GM12878 (cell line): ENCODE results near the gene CLEC17A. TPM values are rescaled to one million over a fixed set of nuclear protein-coding genes. Genes with fewer than 3 reads are reported as not detected.
A peak's percentile ranks its signal among the peaks of the same experiment; 100 is the strongest.

Experiments used
- CBX5 ChIP-seq: sonication (generic); IDR thresholded peaks from 2 replicates; pipeline ENCODE4 v1.6.1; 2016; ENCODE audit warnings: low read depth, moderate library complexity, mild to moderate bottlenecking, inconsistent platforms
- ETV6 ChIP-seq, 2 experiments: fragments of 450-650 bp in 1 of 2; IDR thresholded peaks in 1 of 2; conservative IDR thresholded peaks in 1 of 2; 2 replicates each; pipeline ENCODE4 v1.6.1; 2014; ENCODE audit warnings: antibody characterized with exemption in 1 of 2, borderline replicate concordance in 1 of 2, low read depth in 1 of 2, mild to moderate bottlenecking in 1 of 2, moderate library complexity in 1 of 2
- FOXK2 ChIP-seq: fragments of 450-650 bp; IDR thresholded peaks from 2 replicates; pipeline ENCODE4 v1.6.1; 2017; ENCODE audit warnings: mild to moderate bottlenecking, moderate library complexity
- HCFC1 ChIP-seq: fragments of 150-350 bp; IDR thresholded peaks from 2 replicates; pipeline ENCODE4 v1.6.1; 2014; ENCODE audit warnings: low read length
- KDM1A ChIP-seq: fragments of 200-600 bp; sonication (generic); IDR thresholded peaks from 2 replicates; pipeline ENCODE4 v1.6.1; 2016; ENCODE audit warnings: borderline replicate concordance
- LARP7 ChIP-seq: fragments of 450-650 bp; IDR thresholded peaks from 2 replicates; pipeline ENCODE4 v1.6.1; 2017; ENCODE audit warnings: mild to moderate bottlenecking
- NR2C2 ChIP-seq: IDR thresholded peaks from 2 replicates; pipeline ENCODE4 v1.6.1; 2011; ENCODE audit warnings: borderline replicate concordance, low read depth; ENCODE audit not compliant: control insufficient read depth, insufficient read length
- NRF1 ChIP-seq: conservative IDR thresholded peaks from 2 replicates; pipeline ENCODE4 v1.6.1; 2011; ENCODE audit warnings: mild to moderate bottlenecking, low read depth, low read length, improper control_type of control experiment
- PML ChIP-seq: IDR thresholded peaks from 2 replicates; pipeline ENCODE4 v1.6.1; 2012; ENCODE audit warnings: low read length, inconsistent platforms
- RCOR1 ChIP-seq: conservative IDR thresholded peaks from 2 replicates; pipeline ENCODE4 v1.6.1; 2012; ENCODE audit warnings: low read depth, low read length, improper control_type of control experiment
- SUPT20H ChIP-seq: IDR thresholded peaks from 2 replicates; pipeline ENCODE4 v1.6.1; 2011; ENCODE audit warnings: low read depth, mild to moderate bottlenecking, low read length, moderate library complexity, borderline replicate concordance; ENCODE audit not compliant: control insufficient read depth
- ZNF384 ChIP-seq: IDR thresholded peaks from 2 replicates; pipeline ENCODE4 v1.6.1; 2012; ENCODE audit warnings: low read depth, mild to moderate bottlenecking, low read length, improper control_type of control experiment, borderline replicate concordance
- polyA plus RNA-seq, 11 experiments: library from polyadenylated mRNA; depleted of rRNA in 4 of 11; unstranded in 6 of 11; stranded (reverse) in 5 of 11; fragments of >200 nt; fragmentation: Nextera tagmentation in 4 of 11; fragmentation: Illumina TruSeq in 1 of 11; extraction: Ambion mirVana in 4 of 11; extraction: Trizol in 1 of 11; gene quantifications; 1 replicate in 1 of 11; 2 replicates in 10 of 11; pipeline versions ENCODE4 v1.2.1 to v1.2.3, GENCODE V29; 2011 to 2016; ENCODE audit warnings: inconsistent platforms in 2 of 11, missing spikeins in 2 of 11, low read depth in 1 of 11
- total RNA-seq, 4 experiments: library from RNA; depleted of rRNA in 3 of 4; stranded (reverse); fragments of >200 nt in 3 of 4; fragmentation: Illumina TruSeq in 1 of 4; extraction: Trizol in 1 of 4; gene quantifications; 2 replicates each; pipeline versions ENCODE4 v1.2.1 to v1.2.3, GENCODE V29; 2013 to 2021
- TF ChIP-seq, protein P1 (sequence below): fragments of 150-350 bp; IDR thresholded peaks from 2 replicates; pipeline ENCODE4 v1.6.1; 2014; ENCODE audit warnings: mild to moderate bottlenecking, low read depth, low read length
- TF ChIP-seq, protein P2 (sequence below): fragments of 450-650 bp; formaldehyde crosslinking; IDR thresholded peaks from 2 replicates; pipeline ENCODE4 v1.5.0; 2022; ENCODE audit warnings: mild to moderate bottlenecking, missing genetic modification characterization
- TF ChIP-seq, protein P3 (sequence below): fragments of 450-650 bp; IDR thresholded peaks from 2 replicates; pipeline ENCODE4 v1.6.1; 2018; ENCODE audit warnings: borderline replicate concordance, mild to moderate bottlenecking; ENCODE audit not compliant: partially characterized antibody

CLEC17A gene
- total and polyA plus RNA-seq, 10 of the 15 experiments (the other 5 are each of a cell fraction or from before 2014, with no cell fraction given) = 12.9 to 131 (median 97.3) TPM

DNA sequence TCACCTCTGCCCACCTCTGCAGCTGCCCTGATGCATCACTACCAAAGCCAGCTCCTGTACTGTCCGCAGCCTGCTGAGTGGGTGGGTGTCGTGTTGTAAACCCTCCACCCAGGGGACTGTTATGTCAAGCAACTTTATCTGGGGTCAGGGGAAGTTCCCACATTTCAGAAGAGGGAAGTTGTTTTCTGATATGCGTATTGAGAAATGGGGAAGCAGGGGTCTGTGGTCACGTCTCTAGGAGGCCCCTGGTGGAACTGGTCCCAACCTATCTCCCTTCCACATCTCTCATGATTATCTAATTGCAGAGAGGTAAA is 31.2 kb downstream of the CLEC17A start (continued):
- no peak for TF ChIP-seq CBX5
- TF ChIP-seq ETV6 (conservative IDR thresholded peaks at IDR 0.05 in 1 of 2, IDR thresholded peaks at IDR 0.05 in 1 of 2; ENCODE audit: borderline replicate concordance in 1 of 2, low read depth in 1 of 2) = peak in 1 of 2 experiments; percentile 52; a peak in 2 of 4 replicates
- TF ChIP-seq LARP7 = 0 out of 2 replicates have a peak, but pooled peaks have one; percentile 1
- TF ChIP-seq PML = no peak; the same call in 1 of the 2 replicates
- TF ChIP-seq, protein P1, sequence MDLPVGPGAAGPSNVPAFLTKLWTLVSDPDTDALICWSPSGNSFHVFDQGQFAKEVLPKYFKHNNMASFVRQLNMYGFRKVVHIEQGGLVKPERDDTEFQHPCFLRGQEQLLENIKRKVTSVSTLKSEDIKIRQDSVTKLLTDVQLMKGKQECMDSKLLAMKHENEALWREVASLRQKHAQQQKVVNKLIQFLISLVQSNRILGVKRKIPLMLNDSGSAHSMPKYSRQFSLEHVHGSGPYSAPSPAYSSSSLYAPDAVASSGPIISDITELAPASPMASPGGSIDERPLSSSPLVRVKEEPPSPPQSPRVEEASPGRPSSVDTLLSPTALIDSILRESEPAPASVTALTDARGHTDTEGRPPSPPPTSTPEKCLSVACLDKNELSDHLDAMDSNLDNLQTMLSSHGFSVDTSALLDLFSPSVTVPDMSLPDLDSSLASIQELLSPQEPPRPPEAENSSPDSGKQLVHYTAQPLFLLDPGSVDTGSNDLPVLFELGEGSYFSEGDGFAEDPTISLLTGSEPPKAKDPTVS = no peak
- TF ChIP-seq FOXK2 = peak; percentile 36; the same call in 1 of the 2 replicates
- no peak for TF ChIP-seq KDM1A
- no peak for TF ChIP-seq HCFC1
- no peak for TF ChIP-seq ZNF384
- no peak for TF ChIP-seq RCOR1
- no peak for TF ChIP-seq SUPT20H
- TF ChIP-seq, protein P2, sequence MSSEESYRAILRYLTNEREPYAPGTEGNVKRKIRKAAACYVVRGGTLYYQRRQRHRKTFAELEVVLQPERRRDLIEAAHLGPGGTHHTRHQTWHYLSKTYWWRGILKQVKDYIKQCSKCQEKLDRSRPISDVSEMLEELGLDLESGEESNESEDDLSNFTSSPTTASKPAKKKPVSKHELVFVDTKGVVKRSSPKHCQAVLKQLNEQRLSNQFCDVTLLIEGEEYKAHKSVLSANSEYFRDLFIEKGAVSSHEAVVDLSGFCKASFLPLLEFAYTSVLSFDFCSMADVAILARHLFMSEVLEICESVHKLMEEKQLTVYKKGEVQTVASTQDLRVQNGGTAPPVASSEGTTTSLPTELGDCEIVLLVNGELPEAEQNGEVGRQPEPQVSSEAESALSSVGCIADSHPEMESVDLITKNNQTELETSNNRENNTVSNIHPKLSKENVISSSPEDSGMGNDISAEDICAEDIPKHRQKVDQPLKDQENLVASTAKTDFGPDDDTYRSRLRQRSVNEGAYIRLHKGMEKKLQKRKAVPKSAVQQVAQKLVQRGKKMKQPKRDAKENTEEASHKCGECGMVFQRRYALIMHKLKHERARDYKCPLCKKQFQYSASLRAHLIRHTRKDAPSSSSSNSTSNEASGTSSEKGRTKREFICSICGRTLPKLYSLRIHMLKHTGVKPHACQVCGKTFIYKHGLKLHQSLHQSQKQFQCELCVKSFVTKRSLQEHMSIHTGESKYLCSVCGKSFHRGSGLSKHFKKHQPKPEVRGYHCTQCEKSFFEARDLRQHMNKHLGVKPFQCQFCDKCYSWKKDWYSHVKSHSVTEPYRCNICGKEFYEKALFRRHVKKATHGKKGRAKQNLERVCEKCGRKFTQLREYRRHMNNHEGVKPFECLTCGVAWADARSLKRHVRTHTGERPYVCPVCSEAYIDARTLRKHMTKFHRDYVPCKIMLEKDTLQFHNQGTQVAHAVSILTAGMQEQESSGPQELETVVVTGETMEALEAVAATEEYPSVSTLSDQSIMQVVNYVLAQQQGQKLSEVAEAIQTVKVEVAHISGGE (CRISPR knock-in tag) = no peak
- no peak for TF ChIP-seq NRF1
- TF ChIP-seq, protein P3, sequence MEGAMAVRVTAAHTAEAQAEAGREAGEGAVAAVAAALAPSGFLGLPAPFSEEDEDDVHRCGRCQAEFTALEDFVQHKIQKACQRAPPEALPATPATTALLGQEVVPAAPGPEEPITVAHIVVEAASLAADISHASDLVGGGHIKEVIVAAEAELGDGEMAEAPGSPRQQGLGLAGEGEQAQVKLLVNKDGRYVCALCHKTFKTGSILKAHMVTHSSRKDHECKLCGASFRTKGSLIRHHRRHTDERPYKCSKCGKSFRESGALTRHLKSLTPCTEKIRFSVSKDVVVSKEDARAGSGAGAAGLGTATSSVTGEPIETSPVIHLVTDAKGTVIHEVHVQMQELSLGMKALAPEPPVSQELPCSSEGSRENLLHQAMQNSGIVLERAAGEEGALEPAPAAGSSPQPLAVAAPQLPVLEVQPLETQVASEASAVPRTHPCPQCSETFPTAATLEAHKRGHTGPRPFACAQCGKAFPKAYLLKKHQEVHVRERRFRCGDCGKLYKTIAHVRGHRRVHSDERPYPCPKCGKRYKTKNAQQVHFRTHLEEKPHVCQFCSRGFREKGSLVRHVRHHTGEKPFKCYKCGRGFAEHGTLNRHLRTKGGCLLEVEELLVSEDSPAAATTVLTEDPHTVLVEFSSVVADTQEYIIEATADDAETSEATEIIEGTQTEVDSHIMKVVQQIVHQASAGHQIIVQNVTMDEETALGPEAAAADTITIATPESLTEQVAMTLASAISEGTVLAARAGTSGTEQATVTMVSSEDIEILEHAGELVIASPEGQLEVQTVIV = no peak
- no peak for TF ChIP-seq NR2C2
- TF ChIP-seq, all 136 proteins: peak for 36
